H1 (cell line): Measurements from ENCODE around the gene CCDC88C. TPM values are rescaled to one million over a fixed set of nuclear protein-coding genes. Genes with fewer than 3 reads are reported as not detected.

Experiments used
- CTCF ChIA-PET: fragments of 300-600 bp; sonication (Branson Sonifier 250); formaldehyde crosslinking; loops from one replicate; lab custom pipeline; 2021; ENCODE audit not compliant: partially characterized antibody; lab: Charles Lee
- POLR2A ChIA-PET: fragments of 300-600 bp; sonication (Branson Sonifier 250); formaldehyde crosslinking; loops from one replicate; lab custom pipeline; 2021; ENCODE audit warnings: inconsistent platforms; ENCODE audit not compliant: partially characterized antibody; lab: Charles Lee
- DNase-seq, 2 experiments: peaks; one replicate each; pipeline versions ENCODE4 v3.0.0 to v3.0.0-alpha.2; 2010 to 2022; ENCODE audit warnings: low spot score in 2 of 2, low read depth in 1 of 2, mixed read lengths in 1 of 2
- FAIRE-seq: peaks from 2 replicates; lab custom pipeline; 2011; peaks lifted over from hg19 to GRCh38; lab: Jason Lieb, UNC
- H2AFZ ChIP-seq: 2 replicates; pipeline ENCODE4 v1.8.1; 2012; ENCODE audit warnings: low read length, inconsistent platforms
- H2AK5ac ChIP-seq: 2 replicates; pipeline ENCODE4 v1.6.1; 2013; ENCODE audit warnings: low read depth, low read length
- H2BK120ac ChIP-seq: replicated peaks from 2 replicates; pipeline ENCODE3; 2013; ENCODE audit warnings: low read depth, low read length, inconsistent platforms
- H2BK12ac ChIP-seq: 2 replicates; pipeline ENCODE4 v1.6.1; 2013; ENCODE audit warnings: low read depth, low read length
- H2BK15ac ChIP-seq: 2 replicates; pipeline ENCODE4 v1.6.1; 2013; ENCODE audit warnings: low read length
- H2BK20ac ChIP-seq: 2 replicates; pipeline ENCODE4 v1.6.1; 2013; ENCODE audit warnings: low read length
- H2BK5ac ChIP-seq: 2 replicates; pipeline ENCODE4 v1.6.1; 2013; ENCODE audit warnings: low read depth, low read length
- H3K14ac ChIP-seq: 2 replicates; pipeline ENCODE4 v1.6.1; 2013; ENCODE audit warnings: inconsistent platforms; ENCODE audit not compliant: insufficient read length
- H3K18ac ChIP-seq: 2 replicates; pipeline ENCODE4 v1.6.1; 2013; ENCODE audit warnings: low read length; ENCODE audit errors: extremely low read depth
- H3K23ac ChIP-seq: 2 replicates; pipeline ENCODE4 v1.6.1; 2013; ENCODE audit warnings: inconsistent platforms; ENCODE audit not compliant: insufficient read length
- H3K23me2 ChIP-seq: 2 replicates; pipeline ENCODE4 v1.6.1; 2013; ENCODE audit warnings: low read depth, low read length
- H3K27ac ChIP-seq: 2 replicates; pipeline ENCODE4 v1.6.1; 2011; ENCODE audit warnings: low read depth, low read length, inconsistent platforms
- H3K27me3 ChIP-seq, 4 experiments: replicated peaks in 1 of 4; 1 replicate in 1 of 4; 2 replicates in 3 of 4; pipeline versions ENCODE4 v1.6.1 to v1.8.1; 2011 to 2013; ENCODE audit warnings: low read length in 3 of 4, mild to moderate bottlenecking in 3 of 4, inconsistent platforms in 2 of 4, mixed read lengths in 2 of 4, moderate library complexity in 1 of 4; ENCODE audit not compliant: control insufficient read depth in 3 of 4, insufficient read depth in 3 of 4; ENCODE audit errors: extremely low read depth in 1 of 4
- H3K36me3 ChIP-seq, 4 experiments: 2 replicates each; pipeline versions ENCODE4 v1.6.1 to v1.8.1; 2011 to 2013; ENCODE audit warnings: mild to moderate bottlenecking in 4 of 4, low read length in 3 of 4, moderate library complexity in 2 of 4, control low read depth in 1 of 4, inconsistent platforms in 1 of 4; ENCODE audit not compliant: insufficient read depth in 4 of 4, control insufficient read depth in 2 of 4
- H3K4ac ChIP-seq: replicated peaks from 2 replicates; pipeline ENCODE3; 2013; ENCODE audit warnings: low read length, low read depth, mixed read lengths, inconsistent platforms; ENCODE audit not compliant: insufficient read length
- H3K4me1 ChIP-seq, 4 experiments: replicated peaks in 1 of 4; 1 replicate in 1 of 4; 2 replicates in 3 of 4; pipeline versions ENCODE4 v1.6.1 to v1.8.1; 2011 to 2013; ENCODE audit warnings: low read length in 3 of 4, inconsistent platforms in 2 of 4, mixed read lengths in 1 of 4; ENCODE audit not compliant: insufficient read depth in 4 of 4, control insufficient read depth in 3 of 4
- H3K4me2 ChIP-seq, 2 experiments: 2 replicates each; pipeline versions ENCODE4 v1.6.1 to v1.8.1; 2011 to 2013; ENCODE audit warnings: low read depth in 2 of 2, low read length in 2 of 2, control low read depth in 1 of 2, inconsistent platforms in 1 of 2, mild to moderate bottlenecking in 1 of 2; ENCODE audit not compliant: insufficient read depth in 1 of 2
- H3K4me3 ChIP-seq, 4 experiments: fragments of 200-600, 300-600 bp in 1 of 4; sonication (generic), shearing (Covaris generic), sonication (Bioruptor Twin) in 1 of 4; 2 replicates each; pipeline versions ENCODE4 v1.5.1 to v1.8.1; 2011 to 2016; ENCODE audit warnings: low read length in 4 of 4, low read depth in 3 of 4, control low read depth in 2 of 4, inconsistent platforms in 2 of 4, mild to moderate bottlenecking in 2 of 4, mixed read lengths in 1 of 4, moderate library complexity in 1 of 4; ENCODE audit not compliant: insufficient read depth in 2 of 4; ENCODE audit errors: extremely low read depth in 1 of 4
- H3K56ac ChIP-seq: replicated peaks from 2 replicates; pipeline ENCODE3; 2013; ENCODE audit warnings: low read depth, mild to moderate bottlenecking, mixed read lengths, low read length, inconsistent platforms; ENCODE audit not compliant: insufficient read length
- H3K79me1 ChIP-seq: 2 replicates; pipeline ENCODE4 v1.6.1; 2013; ENCODE audit warnings: low read depth, low read length, control low read depth
- H3K79me2 ChIP-seq, 2 experiments: 2 replicates each; pipeline versions ENCODE4 v1.6.1 to v1.8.1; 2012 to 2013; ENCODE audit warnings: low read length in 2 of 2, mild to moderate bottlenecking in 2 of 2, inconsistent platforms in 1 of 2; ENCODE audit not compliant: insufficient read depth in 2 of 2, control insufficient read depth in 1 of 2
- H3K9ac ChIP-seq, 4 experiments: replicated peaks in 1 of 4; 1 replicate in 1 of 4; 2 replicates in 3 of 4; pipeline versions ENCODE4 v1.6.1 to v1.8.1; 2011 to 2013; ENCODE audit warnings: low read depth in 3 of 4, low read length in 3 of 4, control low read depth in 2 of 4, mild to moderate bottlenecking in 2 of 4, moderate library complexity in 2 of 4, inconsistent platforms in 1 of 4; ENCODE audit errors: extremely low read depth in 1 of 4
- H3K9me3 ChIP-seq, 2 experiments: 2 replicates each; pipeline versions ENCODE4 v1.6.1 to v1.8.1; 2012 to 2013; ENCODE audit warnings: mild to moderate bottlenecking in 2 of 2, moderate library complexity in 2 of 2, control low read depth in 1 of 2, inconsistent platforms in 1 of 2, low read depth in 1 of 2, low read length in 1 of 2, mixed read lengths in 1 of 2; ENCODE audit not compliant: insufficient read depth in 2 of 2
- H4K20me1 ChIP-seq, 2 experiments: replicated peaks in 1 of 2; 2 replicates each; pipeline versions ENCODE3 to v1.8.1; 2011 to 2013; ENCODE audit warnings: inconsistent platforms in 2 of 2, low read length in 2 of 2, mild to moderate bottlenecking in 1 of 2; ENCODE audit not compliant: insufficient read depth in 2 of 2, control insufficient read depth in 1 of 2
- H4K5ac ChIP-seq: 2 replicates; pipeline ENCODE4 v1.6.1; 2013; ENCODE audit warnings: low read length, low read depth, mixed read lengths, inconsistent platforms; ENCODE audit not compliant: insufficient read length
- H4K8ac ChIP-seq: 2 replicates; pipeline ENCODE4 v1.8.0; 2013; ENCODE audit warnings: mild to moderate bottlenecking, moderate library complexity, low read length, inconsistent platforms; ENCODE audit not compliant: insufficient read depth; ENCODE audit errors: extremely low read depth
- H4K91ac ChIP-seq: replicated peaks from 2 replicates; pipeline ENCODE3; 2013; ENCODE audit warnings: low read length, mixed read lengths, inconsistent platforms; ENCODE audit not compliant: insufficient read length
- JUND ChIP-seq: IDR thresholded peaks from 2 replicates; pipeline ENCODE4 v1.6.1; 2011; ENCODE audit warnings: mild to moderate bottlenecking, improper control_type of control experiment, low read length
- SIRT6 ChIP-seq: IDR thresholded peaks from one replicate; pipeline ENCODE4 v1.7.1; 2012; ENCODE audit warnings: low read length, inconsistent platforms
- WGBS, 2 experiments: shearing (Covaris generic) in 1 of 2; methylation state at CpG; one replicate each; pipeline versions ENCODE4 v1.1.6 to v1.1.7; 2013 to 2015; ENCODE audit warnings: low lambda C conversion rate in 2 of 2, mixed read lengths in 2 of 2, inconsistent platforms in 1 of 2, low coverage in 1 of 2, missing lambda C conversion rate in 1 of 2; ENCODE audit not compliant: insufficient replicate concordance in 2 of 2, insufficient coverage in 1 of 2, insufficient read length in 1 of 2; ENCODE audit errors: extremely low coverage in 1 of 2, missing lambda C conversion rate in 1 of 2; 5-methylcytosine and 5-hydroxymethylcytosine counted together
- polyA plus RNA-seq, 7 experiments: library from polyadenylated mRNA; depleted of rRNA in 3 of 7; stranded (reverse) in 5 of 7; unstranded in 2 of 7; fragments of >200 nt in 5 of 7; fragments of 200-250 nt in 2 of 7; gene quantifications; 1 replicate in 5 of 7; 2 replicates in 1 of 7; 4 replicates in 1 of 7; pipeline versions ENCODE4 v1.2.1 to v1.2.3, GENCODE V29; 2011 to 2013; ENCODE audit warnings: missing spikeins in 2 of 7, mixed read lengths in 2 of 7
- total RNA-seq: library from RNA; stranded (reverse); fragmentation: NEBNext Ultra II Directional; extraction: Animal tissue kit (Norgen Biotek cat#: 25700); gene quantifications from 2 replicates; pipeline ENCODE4 v1.2.1, GENCODE V29; 2021

CCDC88C gene
- total and polyA plus RNA-seq, 2 of the 8 experiments (the other 6 are each of a cell fraction or from before 2014, with no cell fraction given) = 10.3 to 57.7 TPM

GRCh38 chr14:91233936-91234790 lies 183.5 kb downstream of the CCDC88C start:
- Histone ChIP-seq H2AFZ (no peak overlapping the region), H2AK5ac (no peak overlapping the region), H3K23me2 (no peaks in the 10 kb centered on the region), H2BK12ac (0 out of 2 replicates have a peak overlapping the region, but pooled peaks have one; percentile 33), H2BK15ac (no peak overlapping the region), H3K4me1 (no peaks in the 10 kb centered on the region; a peak in 1 of 7 replicates), H3K27me3 (peaks cover 0 to 2% (median 0%) of the 10 kb centered on the region in 4 experiments; a peak in 1 of 7 replicates), H3K9me3 (peaks cover 5 to 7% of the 10 kb centered on the region in 2 experiments; a peak in 3 of 4 replicates), H4K5ac (no peak overlapping the region), H2BK5ac (peak overlapping the region; percentile 52; the same call in 1 of the 2 replicates), H3K18ac (no peak overlapping the region), H3K9ac (no peak overlapping the region), H4K91ac (no peak overlapping the region), H2BK120ac (no peak overlapping the region), H3K23ac (no peak overlapping the region), H3K79me1 (no peaks in the 10 kb centered on the region), H3K14ac (no peak overlapping the region), H2BK20ac (no peak overlapping the region), H4K8ac (no peak overlapping the region), H4K20me1 (no peaks in the 10 kb centered on the region), H3K27ac (no peak overlapping the region), H3K36me3 (no peaks in the 10 kb centered on the region), H3K4me3 (no peak overlapping the region), H3K56ac (no peak overlapping the region), H3K4ac (no peak overlapping the region), H3K79me2 (no peaks in the 10 kb centered on the region), H3K4me2 (no peak overlapping the region)
- WGBS, 2 experiments = 93% methylated on average over 55 of the region's 63 CpGs; no CpG with 5 or more reads in 1 of the 2 experiments
- no peak for DNase-seq
- POLR2A ChIA-PET = interaction anchor here (0.5 to 2.8 kb wide), 5 partner anchors 10 to 233 kb away, joined by 3 to 14 read pairs (median 3); partner anchors contain the start of gene GPR68
- FAIRE-seq = no peak
- CTCF ChIA-PET = interaction anchor here (0.7 to 1.6 kb wide), 7 partner anchors 11 to 48 kb away, joined by 3 to 8 read pairs (median 3); partner anchors contain the start of gene GPR68
- TF ChIP-seq SIRT6 = no peak
- TF ChIP-seq JUND = no peak
